OCI-LY1 (cell line): ENCODE results near the gene VEGFA.

Source experiments
- H2AFZ ChIP-seq: fragments of 200-600 bp; sonication (generic), shearing (Covaris generic); 2 replicates; pipeline ENCODE4 v1.6.0; 2014; ENCODE audit warnings: antibody characterized with exemption, mild to moderate bottlenecking, low read length
- H3F3A ChIP-seq: fragments of 200-600 bp; sonication (generic), shearing (Covaris generic); 2 replicates; pipeline ENCODE4 v1.6.0; 2014; ENCODE audit warnings: mild to moderate bottlenecking, antibody characterized with exemption, low read length, moderate library complexity; ENCODE audit not compliant: insufficient read depth
- H3K27ac ChIP-seq: fragments of 200-600 bp; sonication (generic); 2 replicates; pipeline ENCODE4 v1.5.1; 2014; ENCODE audit warnings: low read length, mixed run types, mild to moderate bottlenecking, low read depth; ENCODE audit not compliant: poor library complexity, severe bottlenecking
- H3K27me3 ChIP-seq: fragments of 200-600 bp; sonication (generic); 2 replicates; pipeline ENCODE4 v1.6.0; 2014; ENCODE audit warnings: antibody characterized with exemption, mild to moderate bottlenecking, low read length, moderate library complexity; ENCODE audit not compliant: insufficient read depth
- H3K36me3 ChIP-seq: fragments of 200-600 bp; sonication (generic); 2 replicates; pipeline ENCODE4 v1.6.1; 2014; ENCODE audit warnings: mild to moderate bottlenecking, antibody characterized with exemption, low read length, moderate library complexity, mixed read lengths; ENCODE audit not compliant: insufficient read depth
- H3K4me1 ChIP-seq: fragments of 200-600 bp; sonication (generic); 2 replicates; pipeline ENCODE4 v1.5.1; 2014; ENCODE audit warnings: mild to moderate bottlenecking, low read length, moderate library complexity; ENCODE audit not compliant: insufficient read depth, severe bottlenecking
- H3K4me2 ChIP-seq: fragments of 200-600 bp; sonication (generic), shearing (Covaris generic); 2 replicates; pipeline ENCODE4 v1.6.1; 2014; ENCODE audit warnings: low read length
- H3K4me3 ChIP-seq: fragments of 200-600 bp; sonication (generic); 2 replicates; pipeline ENCODE4 v1.5.1; 2014; ENCODE audit warnings: low read length, low read depth, mild to moderate bottlenecking, mixed read lengths; ENCODE audit not compliant: poor library complexity, severe bottlenecking
- H3K79me2 ChIP-seq: fragments of 200-600 bp; shearing (Covaris generic); 2 replicates; pipeline ENCODE4 v1.6.1; 2016; ENCODE audit warnings: mixed run types, low read length, mixed read lengths; ENCODE audit not compliant: insufficient read depth
- H3K9ac ChIP-seq: fragments of 200-600 bp; sonication (generic), shearing (Covaris generic); 2 replicates; pipeline ENCODE4 v1.6.1; 2014; ENCODE audit warnings: mild to moderate bottlenecking, low read length, mixed read lengths
- H3K9me2 ChIP-seq: fragments of 200-600 bp; sonication (generic), shearing (Covaris generic); 2 replicates; pipeline ENCODE4 v1.6.1; 2014; ENCODE audit warnings: low read depth, mild to moderate bottlenecking, low read length, mixed read lengths
- H3K9me3 ChIP-seq: fragments of 200-600 bp; shearing (Covaris generic); 2 replicates; pipeline ENCODE4 v1.6.1; 2014; ENCODE audit warnings: low read length, mixed read lengths
- H4K20me1 ChIP-seq: fragments of 200-600 bp; sonication (generic), shearing (Covaris generic); 2 replicates; pipeline ENCODE4 v1.6.0; 2016; ENCODE audit warnings: mild to moderate bottlenecking, low read length; ENCODE audit not compliant: insufficient read depth
- EZH2 ChIP-seq: fragments of 200-600 bp; sonication (generic), shearing (Covaris generic); IDR thresholded peaks from 2 replicates; pipeline ENCODE4 v1.8.0; 2017; ENCODE audit warnings: borderline replicate concordance, mixed run types, mild to moderate bottlenecking, antibody characterized with exemption, low read length, moderate library complexity, mixed read lengths
- TF ChIP-seq, protein P1 (sequence below): fragments of 200-600 bp; sonication (generic), shearing (Covaris generic); IDR thresholded peaks from 2 replicates; pipeline ENCODE4 v1.5.1; 2017; ENCODE audit warnings: mild to moderate bottlenecking, antibody characterized with exemption, low read length, moderate library complexity, mixed read lengths

The VEGFA gene

DNA sequence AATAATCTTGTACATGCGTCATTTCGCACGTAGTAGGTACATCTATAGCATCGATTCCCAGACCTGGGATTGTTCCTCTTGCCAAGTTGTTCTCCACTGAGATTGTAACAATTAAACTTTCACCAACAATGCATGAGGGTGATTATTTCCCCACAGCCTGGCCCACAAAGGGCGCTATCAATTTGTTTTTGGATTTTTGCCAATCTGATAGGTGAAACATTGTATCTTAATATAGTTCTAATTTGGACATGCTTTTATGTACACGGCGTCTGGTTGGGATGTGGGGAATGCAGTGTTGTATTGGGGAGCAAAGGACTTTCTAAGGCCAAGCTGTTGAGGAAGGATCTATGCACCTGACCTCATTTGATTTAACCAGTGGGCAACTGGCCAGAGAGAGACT is 59.5 kb downstream of the VEGFA start:
- Histone ChIP-seq H3K4me1 (no peaks in the 10 kb centered on the region), H3K9me3 (no peaks in the 10 kb centered on the region), H3K36me3 (no peaks in the 10 kb centered on the region), H3K9me2 (no peaks in the 10 kb centered on the region), H3K27me3 (no peaks in the 10 kb centered on the region; the same call in 1 of the 2 replicates), H3K27ac (no peak overlapping the region), H3K4me2 (no peak overlapping the region), H2AFZ (no peak overlapping the region), H3F3A (no peaks in the 10 kb centered on the region), H3K9ac (no peak overlapping the region), H3K4me3 (no peak overlapping the region), H4K20me1 (no peaks in the 10 kb centered on the region), H3K79me2 (no peaks in the 10 kb centered on the region)
- no peak for TF ChIP-seq EZH2
- TF ChIP-seq, protein P1, sequence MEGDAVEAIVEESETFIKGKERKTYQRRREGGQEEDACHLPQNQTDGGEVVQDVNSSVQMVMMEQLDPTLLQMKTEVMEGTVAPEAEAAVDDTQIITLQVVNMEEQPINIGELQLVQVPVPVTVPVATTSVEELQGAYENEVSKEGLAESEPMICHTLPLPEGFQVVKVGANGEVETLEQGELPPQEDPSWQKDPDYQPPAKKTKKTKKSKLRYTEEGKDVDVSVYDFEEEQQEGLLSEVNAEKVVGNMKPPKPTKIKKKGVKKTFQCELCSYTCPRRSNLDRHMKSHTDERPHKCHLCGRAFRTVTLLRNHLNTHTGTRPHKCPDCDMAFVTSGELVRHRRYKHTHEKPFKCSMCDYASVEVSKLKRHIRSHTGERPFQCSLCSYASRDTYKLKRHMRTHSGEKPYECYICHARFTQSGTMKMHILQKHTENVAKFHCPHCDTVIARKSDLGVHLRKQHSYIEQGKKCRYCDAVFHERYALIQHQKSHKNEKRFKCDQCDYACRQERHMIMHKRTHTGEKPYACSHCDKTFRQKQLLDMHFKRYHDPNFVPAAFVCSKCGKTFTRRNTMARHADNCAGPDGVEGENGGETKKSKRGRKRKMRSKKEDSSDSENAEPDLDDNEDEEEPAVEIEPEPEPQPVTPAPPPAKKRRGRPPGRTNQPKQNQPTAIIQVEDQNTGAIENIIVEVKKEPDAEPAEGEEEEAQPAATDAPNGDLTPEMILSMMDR: no peak

DNA sequence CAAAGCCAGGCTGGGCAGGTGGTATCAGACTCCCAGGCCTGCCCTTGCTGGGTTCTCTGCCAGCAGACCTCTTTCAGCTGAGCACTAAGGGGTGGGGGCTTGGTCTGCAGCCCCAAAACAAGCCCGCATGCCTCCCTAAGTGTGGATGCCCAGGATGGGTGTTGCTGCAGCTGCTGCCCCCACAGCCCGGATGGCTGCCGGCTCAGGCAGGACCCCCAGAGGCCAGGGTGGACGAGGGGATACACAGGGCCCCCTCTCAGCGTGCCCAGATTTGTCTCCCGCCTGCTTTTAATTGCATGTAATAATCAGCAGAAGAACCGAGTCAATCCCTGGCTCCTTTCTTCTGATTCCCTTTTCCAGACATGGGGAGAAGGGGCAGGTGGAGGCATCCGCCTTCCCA is 60.8 kb downstream of the VEGFA start:
- no peak overlapping the region for H3K4me3 ChIP-seq
- no peaks in the 10 kb centered on the region for H4K20me1 ChIP-seq
- no peaks in the 10 kb centered on the region for H3K9me2 ChIP-seq
- H3K9me3 ChIP-seq: no peaks in the 10 kb centered on the region
- no peaks in the 10 kb centered on the region; the same call in 1 of the 2 replicates for H3K27me3 ChIP-seq
- no peak for TF ChIP-seq EZH2
- TF ChIP-seq, protein P1: no peak
- no peak overlapping the region for H3K9ac ChIP-seq
- H3K27ac ChIP-seq: no peak overlapping the region
- H3F3A ChIP-seq: no peaks in the 10 kb centered on the region
- no peaks in the 10 kb centered on the region for H3K79me2 ChIP-seq
- H3K4me1 ChIP-seq: no peaks in the 10 kb centered on the region
- H3K36me3 ChIP-seq: no peaks in the 10 kb centered on the region
- H2AFZ ChIP-seq: no peak overlapping the region
- H3K4me2 ChIP-seq: no peak overlapping the region

DNA sequence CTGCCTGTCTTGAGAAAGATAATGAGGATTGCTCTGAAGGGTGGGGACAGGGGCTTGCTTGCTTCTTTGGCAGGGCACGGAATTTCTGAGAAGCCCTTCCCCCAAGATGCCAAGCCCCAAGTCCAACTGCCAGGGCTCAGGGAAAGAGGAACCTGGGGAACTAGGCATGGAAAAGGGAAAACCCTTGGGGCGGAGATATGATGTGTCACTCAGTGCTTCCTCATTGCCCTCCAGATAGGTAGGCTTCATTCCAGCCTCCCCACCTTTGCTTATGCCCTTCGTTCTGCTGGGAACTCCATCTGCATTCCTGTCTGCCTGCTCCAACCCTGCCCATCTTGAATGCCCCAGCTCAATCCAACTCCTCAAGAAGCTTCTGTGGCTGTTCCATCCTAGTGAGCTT is 61.2 kb downstream of the VEGFA start:
- no peaks in the 10 kb centered on the region for H3F3A ChIP-seq
- no peak overlapping the region for H3K27ac ChIP-seq
- no peaks in the 10 kb centered on the region; the same call in 1 of the 2 replicates for H3K27me3 ChIP-seq
- H3K79me2 ChIP-seq: no peaks in the 10 kb centered on the region
- H3K9me2 ChIP-seq: no peaks in the 10 kb centered on the region
- no peaks in the 10 kb centered on the region for H3K4me1 ChIP-seq
- TF ChIP-seq, protein P1: no peak
- TF ChIP-seq EZH2: no peak
- H3K9me3 ChIP-seq: no peaks in the 10 kb centered on the region
- H3K4me3 ChIP-seq: no peak overlapping the region
- H3K36me3 ChIP-seq: no peaks in the 10 kb centered on the region
- H3K9ac ChIP-seq: no peak overlapping the region
- no peak overlapping the region for H3K4me2 ChIP-seq
- no peaks in the 10 kb centered on the region for H4K20me1 ChIP-seq
- no peak overlapping the region for H2AFZ ChIP-seq
